ENCODE data around the gene INPPL1.
A peak's percentile ranks its signal among the peaks of the same experiment; 100 is the strongest.

INPPL1 gene

DNA sequence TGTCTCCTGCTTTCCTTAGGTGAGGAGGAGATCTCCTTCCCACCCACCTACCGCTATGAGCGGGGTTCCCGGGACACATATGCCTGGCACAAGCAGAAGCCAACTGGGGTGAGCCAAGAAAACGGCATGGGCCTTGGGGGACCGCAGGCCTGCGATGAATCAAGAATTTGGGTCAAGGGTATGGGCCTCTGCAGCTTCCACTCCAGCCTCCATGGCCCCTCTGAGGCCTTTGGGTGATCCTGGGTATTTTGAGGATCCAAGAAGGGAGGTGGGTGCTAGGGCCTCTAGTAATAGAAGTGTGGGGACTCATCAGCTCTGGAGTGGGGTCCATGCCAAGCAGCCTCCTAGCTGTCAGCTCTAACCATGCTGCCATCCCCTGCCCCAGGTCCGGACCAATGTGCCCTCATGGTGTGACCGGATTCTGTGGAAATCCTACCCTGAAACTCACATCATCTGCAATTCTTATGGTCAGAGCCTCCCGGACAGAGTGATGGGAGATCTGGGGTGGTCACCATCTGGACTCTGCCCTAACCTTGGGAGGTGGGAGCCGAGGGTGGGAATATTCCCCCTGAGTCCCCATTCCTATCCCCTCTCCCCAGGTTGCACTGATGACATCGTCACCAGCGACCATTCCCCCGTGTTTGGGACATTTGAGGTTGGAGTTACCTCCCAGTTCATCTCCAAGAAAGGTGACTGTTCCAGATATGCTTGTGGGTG is 8.6 kb downstream of the INPPL1 start:
- H3K36me3 Mint-ChIP-seq (ENCODE audit: low read depth) = peaks cover 100% of the 10 kb centered on the region
- H3K4me3 Mint-ChIP-seq = no peak overlapping the region
- H3K27ac Mint-ChIP-seq = peak overlapping the region; percentile 21
- intact Hi-C loops (cut with micrococcal nuclease) = no loop called here
- peaks cover 11% of the 10 kb centered on the region for H3K27me3 Mint-ChIP-seq
- no peaks in the 10 kb centered on the region for H3K9me3 Mint-ChIP-seq
- H3K4me1 Mint-ChIP-seq (ENCODE audit: low read depth) = peaks cover 91% of the 10 kb centered on the region

DNA sequence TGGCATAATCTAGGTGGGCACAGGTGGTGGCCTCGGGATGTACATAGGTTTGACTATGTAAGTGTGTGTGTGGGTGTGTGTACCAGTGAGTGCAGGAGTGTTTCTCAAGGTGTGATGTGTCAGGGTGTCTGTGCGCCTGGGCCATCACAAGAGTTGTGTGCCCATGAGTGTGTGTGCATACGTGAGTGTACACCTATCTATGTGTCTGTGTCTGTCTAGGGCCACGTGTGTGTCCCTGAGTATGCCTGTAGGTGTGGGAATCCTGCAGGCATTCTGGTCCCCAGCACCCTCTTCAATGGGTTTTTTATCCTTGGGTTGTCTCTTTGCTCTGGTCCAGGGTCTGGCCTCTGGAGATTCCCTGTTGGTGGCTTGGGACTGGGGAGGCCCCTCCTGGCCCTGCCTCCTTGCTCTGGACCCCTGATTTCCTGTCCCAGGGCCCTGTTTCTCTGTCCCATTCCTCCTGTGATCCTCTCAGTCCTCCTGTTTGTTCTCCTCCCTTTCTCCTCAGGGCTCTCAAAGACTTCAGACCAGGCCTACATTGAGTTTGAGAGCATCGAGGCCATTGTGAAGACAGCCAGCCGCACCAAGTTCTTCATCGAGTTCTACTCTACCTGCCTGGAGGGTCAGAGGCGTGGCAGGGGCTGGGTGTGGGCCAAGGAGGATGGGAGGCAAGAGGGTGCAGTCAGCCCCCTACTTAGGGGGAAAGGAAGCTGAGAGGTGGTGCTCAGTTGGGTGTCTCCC is 9.4 kb downstream of the INPPL1 start:
- peak overlapping the region; percentile 48 for H3K27ac Mint-ChIP-seq
- intact Hi-C loops (cut with micrococcal nuclease) = no loop called here

GRCh38 chr11:72234514-72234830 is 9.9 kb downstream of the INPPL1 start:
- intact Hi-C loops (cut with micrococcal nuclease) = no loop called here
- Mint-ChIP-seq H3K27ac (peak overlapping the region; percentile 48), H3K9me3 (no peaks in the 10 kb centered on the region), H3K4me3 (no peak overlapping the region), H3K27me3 (peaks cover 20% of the 10 kb centered on the region), H3K4me1 (ENCODE audit: low read depth) (peaks cover 88% of the 10 kb centered on the region), H3K36me3 (ENCODE audit: low read depth) (peaks cover 96% of the 10 kb centered on the region)

More for the DNA sequence above, 9.4 kb downstream of the INPPL1 start:
- Mint-ChIP-seq H3K4me1 (ENCODE audit: low read depth) (peaks cover 88% of the 10 kb centered on the region), H3K27me3 (peaks cover 16% of the 10 kb centered on the region), H3K9me3 (no peaks in the 10 kb centered on the region), H3K4me3 (no peak overlapping the region), H3K36me3 (ENCODE audit: low read depth) (peaks cover 100% of the 10 kb centered on the region)

- intact Hi-C loops (cut with micrococcal nuclease) = loop anchor here (5.0 kb wide), 3 partner anchors 53 to 208 kb away; partner anchors contain the start of gene CLPB
- Mint-ChIP-seq H3K4me1 (ENCODE audit: low read depth) (peaks cover 85% of the 10 kb centered on the region), H3K27ac (peak overlapping the region; percentile 48), H3K27me3 (peaks cover 22% of the 10 kb centered on the region), H3K4me3 (no peak overlapping the region), H3K9me3 (no peaks in the 10 kb centered on the region), H3K36me3 (ENCODE audit: low read depth) (peaks cover 92% of the 10 kb centered on the region)
Observed at GRCh38 chr11:72234920-72235319, 10.4 kb downstream of the INPPL1 start.

- H3K36me3 Mint-ChIP-seq (ENCODE audit: low read depth) = peaks cover 86% of the 10 kb centered on the region
Observed at GRCh38 chr11:72235351-72236057, 10.9 kb downstream of the INPPL1 start.

DNA sequence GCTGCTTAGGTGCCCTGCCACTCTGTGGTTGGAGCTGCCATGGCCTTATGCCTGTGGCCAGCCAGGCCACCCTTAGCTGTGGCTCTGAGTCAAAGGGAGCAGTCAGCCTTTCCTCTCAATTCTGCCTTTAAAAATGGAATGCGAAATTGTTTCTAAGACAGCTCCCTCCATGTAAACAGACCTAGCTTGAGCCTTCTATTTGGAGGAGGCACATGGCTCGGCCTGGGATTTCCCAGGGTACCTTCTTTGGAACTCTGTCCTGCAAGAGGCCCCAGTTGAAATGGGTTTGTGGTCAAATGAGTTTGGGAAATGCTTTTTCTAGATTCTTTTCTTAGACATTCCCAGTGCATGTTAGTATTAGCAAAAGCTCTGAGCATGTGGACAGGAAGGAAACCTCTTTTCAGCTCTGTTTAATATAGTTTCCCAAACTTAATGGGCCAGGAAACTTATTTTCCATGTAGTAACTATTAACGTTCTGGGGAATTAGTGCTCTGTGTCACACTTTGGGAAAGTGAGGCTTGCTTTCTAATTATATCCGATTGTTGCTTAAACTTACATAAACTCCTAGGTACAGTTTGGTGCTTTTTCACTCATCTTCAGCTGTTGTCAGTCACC is 11.6 kb downstream of the INPPL1 start:
- H3K4me3 Mint-ChIP-seq = no peak overlapping the region
- peaks cover 32% of the 10 kb centered on the region for H3K27me3 Mint-ChIP-seq
- peaks cover 84% of the 10 kb centered on the region for H3K4me1 Mint-ChIP-seq (ENCODE audit: low read depth)
- peaks cover 79% of the 10 kb centered on the region for H3K36me3 Mint-ChIP-seq (ENCODE audit: low read depth)
- H3K9me3 Mint-ChIP-seq = no peaks in the 10 kb centered on the region
- peak overlapping the region; percentile 61 for H3K27ac Mint-ChIP-seq
- intact Hi-C loops (cut with micrococcal nuclease) = loop anchor here (5.0 kb wide), 3 partner anchors 54 to 209 kb away; partner anchors contain the start of gene CLPB

More at GRCh38 chr11:72235351-72236057, 10.9 kb downstream of the INPPL1 start:
- peaks cover 85% of the 10 kb centered on the region for H3K4me1 Mint-ChIP-seq (ENCODE audit: low read depth)
- H3K27me3 Mint-ChIP-seq = peaks cover 26% of the 10 kb centered on the region
- H3K27ac Mint-ChIP-seq = no peak overlapping the region
- no peak overlapping the region for H3K4me3 Mint-ChIP-seq
- intact Hi-C loops (cut with micrococcal nuclease) = loop anchor here (5.0 kb wide), 3 partner anchors 53 to 208 kb away; partner anchors contain the start of gene CLPB
- H3K9me3 Mint-ChIP-seq = no peaks in the 10 kb centered on the region

GRCh38 chr11:72236774-72237111 is 12.2 kb downstream of the INPPL1 start:
- Mint-ChIP-seq H3K4me3 (no peak overlapping the region), H3K27me3 (peaks cover 38% of the 10 kb centered on the region), H3K4me1 (ENCODE audit: low read depth) (peaks cover 82% of the 10 kb centered on the region), H3K9me3 (no peaks in the 10 kb centered on the region), H3K36me3 (ENCODE audit: low read depth) (peaks cover 74% of the 10 kb centered on the region), H3K27ac (peak overlapping the region; percentile 61)
- intact Hi-C loops (cut with micrococcal nuclease) = loop anchor here (5.0 kb wide), 3 partner anchors 54 to 209 kb away; partner anchors contain the start of gene CLPB

DNA sequence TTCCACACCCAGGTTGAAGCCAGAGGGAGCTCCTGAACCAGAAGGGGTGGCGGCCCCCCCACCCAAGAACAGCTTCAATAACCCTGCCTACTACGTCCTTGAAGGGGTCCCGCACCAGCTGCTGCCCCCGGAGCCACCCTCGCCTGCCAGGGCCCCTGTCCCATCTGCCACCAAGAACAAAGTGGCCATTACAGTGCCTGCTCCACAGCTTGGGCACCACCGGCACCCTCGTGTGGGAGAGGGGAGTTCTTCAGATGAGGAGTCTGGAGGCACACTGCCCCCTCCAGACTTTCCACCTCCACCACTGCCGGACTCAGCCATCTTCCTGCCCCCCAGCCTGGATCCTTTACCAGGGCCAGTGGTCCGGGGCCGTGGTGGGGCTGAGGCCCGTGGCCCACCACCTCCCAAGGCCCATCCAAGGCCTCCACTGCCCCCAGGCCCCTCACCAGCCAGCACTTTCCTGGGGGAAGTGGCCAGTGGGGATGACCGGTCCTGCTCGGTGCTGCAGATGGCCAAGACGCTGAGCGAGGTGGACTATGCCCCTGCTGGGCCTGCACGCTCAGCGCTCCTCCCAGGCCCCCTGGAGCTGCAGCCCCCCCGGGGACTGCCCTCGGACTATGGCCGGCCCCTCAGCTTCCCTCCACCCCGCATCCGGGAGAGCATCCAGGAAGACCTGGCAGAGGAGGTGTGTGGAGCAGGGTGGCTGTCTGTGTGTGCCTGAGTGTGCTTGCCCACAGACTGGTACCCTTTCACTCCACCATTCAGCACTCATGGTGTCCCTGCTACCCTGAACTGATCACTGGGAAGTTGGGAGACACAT is 12.8 kb downstream of the INPPL1 start:
- Mint-ChIP-seq H3K4me1 (ENCODE audit: low read depth) (peaks cover 82% of the 10 kb centered on the region), H3K4me3 (no peak overlapping the region), H3K9me3 (no peaks in the 10 kb centered on the region), H3K36me3 (ENCODE audit: low read depth) (peaks cover 68% of the 10 kb centered on the region), H3K27ac (peak overlapping the region; percentile 61), H3K27me3 (peaks cover 44% of the 10 kb centered on the region)
- intact Hi-C loops (cut with micrococcal nuclease) = loop anchor here (5.0 kb wide), 3 partner anchors 55 to 210 kb away; partner anchors contain the start of gene CLPB

GRCh38 chr11:72238040-72238450 is 13.5 kb downstream of the INPPL1 start:
- Mint-ChIP-seq H3K4me3 (no peak overlapping the region), H3K27ac (no peak overlapping the region), H3K4me1 (ENCODE audit: low read depth) (peaks cover 82% of the 10 kb centered on the region), H3K36me3 (ENCODE audit: low read depth) (peaks cover 61% of the 10 kb centered on the region), H3K9me3 (no peaks in the 10 kb centered on the region), H3K27me3 (peaks cover 51% of the 10 kb centered on the region)
- intact Hi-C loops (cut with micrococcal nuclease) = loop anchor here (5.0 kb wide), 3 partner anchors 56 to 211 kb away; partner anchors contain the start of gene CLPB

GRCh38 chr11:72238492-72239312 is 14.1 kb downstream of the INPPL1 start:
- Mint-ChIP-seq H3K4me3 (peak overlapping the region; percentile 65), H3K9me3 (no peaks in the 10 kb centered on the region), H3K27me3 (peaks cover 58% of the 10 kb centered on the region), H3K4me1 (ENCODE audit: low read depth) (peaks cover 82% of the 10 kb centered on the region), H3K36me3 (ENCODE audit: low read depth) (peaks cover 54% of the 10 kb centered on the region), H3K27ac (peak overlapping the region; percentile 81)
- intact Hi-C loops (cut with micrococcal nuclease) = loop anchor here (5.0 kb wide), 3 partner anchors 56 to 211 kb away; partner anchors contain the start of gene CLPB

- Mint-ChIP-seq H3K4me1 (ENCODE audit: low read depth) (peaks cover 76% of the 10 kb centered on the region), H3K4me3 (peak overlapping the region; percentile 65), H3K27me3 (peaks cover 58% of the 10 kb centered on the region), H3K9me3 (no peaks in the 10 kb centered on the region), H3K27ac (peak overlapping the region; percentile 81), H3K36me3 (ENCODE audit: low read depth) (peaks cover 47% of the 10 kb centered on the region)
- intact Hi-C loops (cut with micrococcal nuclease) = loop anchor here (5.0 kb wide), 3 partner anchors 57 to 212 kb away; partner anchors contain the start of gene CLPB
Observed at GRCh38 chr11:72239313-72239848, 14.8 kb downstream of the INPPL1 start.
